KMS-11 (cell line): ENCODE measurements around the gene SLC29A4.
"Not testable (repeated sequence)": the region's sequence is repeated elsewhere in the genome, so short reads cannot be mapped to it uniquely, and the experiment has no call there.

ENCODE experiments used
- H2AFZ ChIP-seq: fragments of 200-600 bp; sonication (generic); 2 replicates; pipeline ENCODE4 v1.6.1; 2016; ENCODE audit warnings: antibody characterized with exemption, mixed run types, low read depth
- H3K27ac ChIP-seq: fragments of 200-600 bp; sonication (generic); 2 replicates; pipeline ENCODE4 v1.6.1; 2016; ENCODE audit warnings: mild to moderate bottlenecking, mixed run types
- H3K27me3 ChIP-seq: fragments of 200-600 bp; sonication (generic); 2 replicates; pipeline ENCODE4 v1.6.1; 2017; ENCODE audit warnings: mild to moderate bottlenecking, low read depth, mixed run types, moderate library complexity; ENCODE audit not compliant: insufficient read depth
- H3K36me3 ChIP-seq: fragments of 200-600 bp; sonication (generic); 2 replicates; pipeline ENCODE4 v1.6.1; 2017; ENCODE audit warnings: mild to moderate bottlenecking, mixed run types; ENCODE audit not compliant: insufficient read depth
- H3K4me1 ChIP-seq: fragments of 200-600 bp; sonication (generic); 2 replicates; pipeline ENCODE4 v1.6.1; 2016; ENCODE audit warnings: mild to moderate bottlenecking, low read depth, mixed run types; ENCODE audit not compliant: poor library complexity, severe bottlenecking
- H3K4me2 ChIP-seq: fragments of 200-600 bp; sonication (generic); 2 replicates; pipeline ENCODE4 v1.7.0; 2016; ENCODE audit warnings: mild to moderate bottlenecking, mixed run types
- H3K4me3 ChIP-seq: fragments of 200-600 bp; sonication (generic); IDR thresholded peaks from 2 replicates; pipeline ENCODE4 v1.6.1; 2017; ENCODE audit warnings: low read depth, low read length, mixed read lengths; ENCODE audit not compliant: insufficient read depth
- H3K79me2 ChIP-seq: fragments of 200-600 bp; sonication (generic); 2 replicates; pipeline ENCODE4 v1.6.1; 2016; ENCODE audit warnings: low read depth, mixed run types; ENCODE audit not compliant: insufficient read depth
- H3K9ac ChIP-seq: fragments of 200-600 bp; sonication (generic); 2 replicates; pipeline ENCODE4 v1.6.1; 2016; ENCODE audit warnings: mild to moderate bottlenecking, mixed run types
- H4K20me1 ChIP-seq: fragments of 200-600 bp; sonication (generic); 2 replicates; pipeline ENCODE4 v1.6.1; 2016; ENCODE audit warnings: mild to moderate bottlenecking, mixed run types; ENCODE audit not compliant: insufficient read depth
- CTCF ChIP-seq: fragments of 200-600 bp; sonication (generic); conservative IDR thresholded peaks from 2 replicates; pipeline ENCODE4 v1.6.1; 2017; ENCODE audit warnings: low read depth, mild to moderate bottlenecking, antibody characterized with exemption, low read length, moderate library complexity, mixed read lengths

Gene SLC29A4

GRCh38 chr7:5283421-5284303 is 919 bp downstream of the SLC29A4 start:
- Histone ChIP-seq H3K4me2 (peak overlapping the region; percentile 39), H4K20me1 (no peaks in the 10 kb centered on the region), H3K9ac (no peak overlapping the region), H3K4me3 (no peak overlapping the region), H3K4me1 (no peaks in the 10 kb centered on the region), H3K27me3 (peaks cover 17% of the 10 kb centered on the region), H3K79me2 (no peaks in the 10 kb centered on the region), H3K36me3 (no peaks in the 10 kb centered on the region), H2AFZ (no peak overlapping the region), H3K27ac (no peak overlapping the region)
- no peak for TF ChIP-seq CTCF

DNA sequence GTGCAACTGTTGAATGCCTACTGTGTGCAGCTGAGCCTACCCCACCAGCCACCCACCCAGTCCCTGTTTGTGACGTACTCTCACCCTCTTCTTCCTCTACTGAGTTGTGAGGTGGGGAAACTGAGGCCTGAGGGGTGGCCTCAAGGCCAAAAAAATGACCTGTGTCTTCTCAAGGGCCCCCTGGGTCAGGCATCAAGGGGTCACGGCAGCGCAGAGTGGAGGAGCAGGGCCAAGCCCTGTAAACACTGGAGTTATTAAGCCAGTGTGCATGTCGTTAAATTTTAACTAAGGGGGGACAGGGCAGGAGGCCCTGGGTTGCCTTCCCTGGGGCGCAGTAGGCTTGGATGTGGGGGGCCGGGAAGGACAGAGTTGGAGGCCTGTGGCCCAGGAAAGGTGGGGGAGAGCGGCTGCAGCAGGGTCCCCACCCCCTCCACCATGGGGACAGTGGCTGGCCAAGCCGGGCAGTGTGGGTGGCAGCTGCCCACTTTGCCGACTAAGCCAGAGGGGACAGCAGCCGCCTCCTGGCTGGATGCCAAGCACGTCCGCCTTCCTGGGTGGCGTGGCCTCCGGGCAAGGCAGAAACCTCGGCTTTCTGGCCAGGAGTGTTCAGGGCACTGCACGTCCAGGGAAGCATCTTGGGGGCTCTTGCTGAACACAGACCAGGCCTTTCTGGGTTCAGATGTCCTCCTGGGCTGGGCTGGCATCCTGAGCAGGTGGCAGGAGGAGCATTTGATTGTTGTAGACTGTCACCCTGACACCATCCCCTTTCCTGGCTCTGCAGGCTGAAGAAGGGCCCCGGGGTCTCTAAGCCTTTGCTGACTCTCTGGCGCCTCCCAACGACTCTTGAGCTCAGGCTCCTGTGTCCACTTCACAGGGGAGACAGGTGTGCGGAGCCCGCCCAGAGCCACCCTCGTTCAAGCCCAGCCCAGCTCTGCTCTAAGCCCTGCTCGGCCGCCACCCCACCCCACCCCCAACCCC is 1.9 kb downstream of the SLC29A4 start:
- Histone ChIP-seq H3K4me1 (no peaks in the 10 kb centered on the region), H3K36me3 (no peaks in the 10 kb centered on the region), H3K4me2 (no peak overlapping the region), H3K4me3 (no peak overlapping the region), H4K20me1 (no peaks in the 10 kb centered on the region), H2AFZ (no peak overlapping the region), H3K79me2 (no peaks in the 10 kb centered on the region), H3K9ac (no peak overlapping the region), H3K27me3 (peaks cover 14% of the 10 kb centered on the region), H3K27ac (no peak overlapping the region)
- no peak; the same call in 1 of the 2 replicates for TF ChIP-seq CTCF

DNA sequence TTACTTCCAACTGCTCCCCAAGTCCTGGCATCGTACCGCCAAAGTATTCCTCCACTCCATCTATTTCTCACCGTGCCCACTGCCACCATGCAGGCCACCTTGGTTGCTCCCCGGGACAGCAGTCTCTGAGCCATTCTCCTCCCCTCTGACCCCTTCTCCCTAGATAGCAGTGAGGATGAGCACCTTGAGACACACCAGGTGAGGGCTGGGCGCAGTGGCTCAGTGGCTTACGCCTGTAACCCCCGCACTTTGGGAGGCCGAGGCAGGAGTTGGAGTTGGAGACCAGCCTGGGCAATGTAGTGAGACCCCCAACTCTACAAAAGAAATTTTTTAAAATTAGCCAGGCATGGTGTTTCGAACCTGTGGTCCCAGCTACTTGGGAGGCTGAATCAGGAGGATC is 4.2 kb downstream of the SLC29A4 start:
- Histone ChIP-seq H2AFZ (no peak overlapping the region), H3K27ac (no peak overlapping the region), H4K20me1 (no peaks in the 10 kb centered on the region), H3K79me2 (no peaks in the 10 kb centered on the region), H3K9ac (no peak overlapping the region), H3K36me3 (no peaks in the 10 kb centered on the region), H3K4me3 (no peak overlapping the region), H3K4me1 (no peaks in the 10 kb centered on the region), H3K27me3 (peaks cover 14% of the 10 kb centered on the region), H3K4me2 (no peak overlapping the region)
- TF ChIP-seq CTCF = no peak

- not testable (repeated sequence) for H3K4me1 ChIP-seq, H2AFZ ChIP-seq, H3K27ac ChIP-seq
These were observed 4.6 kb downstream of the SLC29A4 start for GRCh38 chr7:5287373-5287772.

More at GRCh38 chr7:5287373-5287772, 4.6 kb downstream of the SLC29A4 start:
- H3K4me2 ChIP-seq, H3K4me3 ChIP-seq, H4K20me1 ChIP-seq, H3K36me3 ChIP-seq, H3K79me2 ChIP-seq, H3K9ac ChIP-seq: not testable (repeated sequence)
- H3K27me3 ChIP-seq = peaks cover 14% of the 10 kb centered on the region
